Measurements from ENCODE around the gene ZNF319.
"Not testable (repeated sequence)": the region's sequence is repeated elsewhere in the genome, so short reads cannot be mapped to it uniquely, and the experiment has no call there.

The ZNF319 gene

GRCh38 chr16:58020628-58021521 lies 20.4 kb upstream of the ZNF319 start:
- DNase-seq = peak; percentile 29

DNA sequence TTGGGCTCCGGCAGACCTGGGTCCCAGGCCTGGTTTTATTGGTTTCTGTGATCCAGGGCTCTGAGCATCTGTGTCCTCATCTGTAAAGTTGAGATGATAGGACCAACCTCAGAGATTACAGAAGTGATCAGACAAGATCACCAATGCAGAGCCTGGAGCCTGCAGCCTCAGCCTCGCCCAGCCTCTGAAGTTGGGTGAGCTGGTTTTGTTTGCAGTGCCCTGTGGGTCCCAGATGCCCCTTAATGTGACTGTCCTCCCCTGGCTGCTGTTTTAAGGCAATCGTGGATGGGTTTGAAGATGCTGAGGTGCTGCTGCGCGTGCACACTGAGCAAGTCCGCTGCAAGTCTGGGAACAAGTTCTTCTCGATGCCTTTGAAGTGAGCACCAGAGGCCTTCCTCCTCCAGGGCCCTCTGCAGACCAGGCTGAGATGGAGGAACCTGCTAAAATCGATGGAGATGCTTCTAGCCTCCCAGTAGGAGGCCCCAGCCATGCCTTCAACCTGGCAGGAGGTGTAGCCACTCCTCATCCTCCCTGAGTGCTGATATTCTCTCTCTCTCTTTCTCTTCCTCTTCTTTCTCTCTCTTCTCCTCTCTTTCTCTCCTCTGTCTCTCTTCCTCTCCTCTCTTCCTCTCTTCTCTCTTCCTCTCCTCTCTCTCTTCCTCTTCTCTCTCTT lies 19.5 kb upstream of the ZNF319 start:
- DNase-seq = no peak

GRCh38 chr16:58018803-58019202 lies 18.3 kb upstream of the ZNF319 start:
- no peak for DNase-seq

GRCh38 chr16:58016840-58017446 lies 16.5 kb upstream of the ZNF319 start:
- no peak for DNase-seq

DNA sequence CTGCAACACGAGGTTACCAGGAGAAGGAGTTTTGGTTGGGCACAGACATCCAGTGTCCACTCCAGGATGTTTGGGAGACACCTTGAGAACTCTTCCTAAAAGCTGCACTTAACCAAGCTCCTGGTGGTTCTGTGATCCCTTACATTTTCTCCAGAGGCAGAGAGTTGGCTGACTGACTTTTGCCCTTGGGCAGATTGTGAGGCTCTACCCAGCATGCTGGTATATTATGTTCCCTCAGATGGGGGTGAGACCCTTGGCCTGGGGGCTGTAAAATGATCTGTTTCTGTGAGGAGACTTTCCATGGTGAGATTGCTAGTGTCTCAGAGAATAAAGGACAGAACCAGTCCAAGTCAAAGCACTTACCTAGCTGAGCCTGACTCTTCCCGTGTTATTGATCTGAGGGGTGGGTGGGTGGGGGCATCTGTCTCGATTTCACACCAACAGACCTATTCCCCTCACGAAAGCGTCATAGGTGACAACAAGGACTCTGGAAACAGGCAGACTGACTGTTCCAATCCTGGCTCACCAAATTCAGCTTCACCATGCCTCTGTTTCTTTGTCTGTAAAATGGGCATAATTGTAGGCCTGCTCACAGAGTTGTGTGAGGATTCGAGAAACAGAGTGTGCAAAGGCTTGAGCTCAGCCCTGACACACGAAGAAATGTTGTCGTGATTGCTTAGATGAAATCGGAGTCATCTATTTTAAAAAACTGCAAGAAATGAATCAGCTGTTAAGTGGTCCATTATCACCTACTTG lies 12.9 kb upstream of the ZNF319 start:
- no peak for DNase-seq

GRCh38 chr16:58012481-58012880 lies 12.0 kb upstream of the ZNF319 start:
- DNase-seq = no peak

DNA sequence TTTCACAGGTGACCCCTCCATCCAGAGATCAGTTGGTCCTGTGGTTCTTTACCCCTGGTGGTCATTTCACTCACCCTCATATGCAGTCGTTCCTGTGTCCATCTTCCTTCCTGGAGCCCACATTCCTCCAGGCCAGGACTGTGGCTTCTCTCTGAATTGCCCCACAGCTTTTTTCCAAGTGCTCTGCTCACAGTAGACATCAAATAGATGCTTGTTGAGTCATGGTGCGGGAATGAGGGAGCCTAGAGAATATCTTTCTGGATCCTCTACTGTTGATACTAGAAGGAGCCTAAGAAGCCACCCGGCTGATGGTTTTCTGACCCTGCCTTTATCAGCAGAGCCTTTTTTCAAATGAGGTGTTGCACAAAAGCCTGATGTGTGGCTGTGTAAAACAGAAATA lies 11.2 kb upstream of the ZNF319 start:
- DNase-seq = peak; percentile 91

- DNase-seq = no peak
These were observed 10.4 kb upstream of the ZNF319 start for GRCh38 chr16:58010886-58011285.

GRCh38 chr16:58009856-58010416 lies 9.5 kb upstream of the ZNF319 start:
- no peak for DNase-seq

GRCh38 chr16:58004736-58005135 lies 4.3 kb upstream of the ZNF319 start:
- DNase-seq = not testable (repeated sequence)

- DNase-seq = no peak
These were observed 2.5 kb upstream of the ZNF319 start for GRCh38 chr16:58002936-58003335.

- DNase-seq = no peak
These were observed 1.9 kb upstream of the ZNF319 start for GRCh38 chr16:58002416-58002800.

DNA sequence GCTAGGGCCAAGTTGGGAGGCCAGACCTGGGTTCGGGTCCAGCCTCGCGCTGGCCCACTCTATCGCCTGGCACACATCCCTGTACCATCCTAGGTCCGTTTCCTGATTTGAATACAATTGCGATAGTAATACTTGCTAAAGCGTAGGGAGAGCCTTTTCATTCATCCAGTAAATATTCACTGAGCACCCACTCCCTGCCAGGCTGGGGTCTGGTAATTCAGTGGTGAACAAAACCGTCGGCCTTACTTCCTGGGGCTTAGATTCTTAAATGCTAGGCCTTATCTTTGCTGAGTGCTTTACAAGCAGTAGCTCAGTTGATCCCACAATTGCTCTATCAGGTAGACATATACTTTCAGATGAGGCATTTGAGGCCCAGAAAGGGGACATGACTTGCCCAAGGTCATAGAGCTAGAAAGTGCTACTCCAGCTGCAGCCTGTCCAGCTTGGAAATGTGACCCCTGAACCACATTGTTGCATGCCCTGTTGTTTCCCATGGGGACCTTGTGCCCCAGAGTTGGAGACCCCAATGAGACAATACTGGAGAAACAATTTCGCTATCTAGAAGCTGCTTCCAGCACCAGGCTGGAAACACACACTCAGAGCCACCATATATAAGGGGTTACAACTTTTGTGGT lies 1.4 kb upstream of the ZNF319 start:
- no peak for DNase-seq

GRCh38 chr16:58000706-58001676 lies 519 bp upstream of the ZNF319 start, which contains the start of gene USB1:
Gene USB1 (plus strand): TSS chr16:58001407. CDS start chr16:58001484, 77 bp downstream.
- DNase-seq = peak; percentile 84

DNA sequence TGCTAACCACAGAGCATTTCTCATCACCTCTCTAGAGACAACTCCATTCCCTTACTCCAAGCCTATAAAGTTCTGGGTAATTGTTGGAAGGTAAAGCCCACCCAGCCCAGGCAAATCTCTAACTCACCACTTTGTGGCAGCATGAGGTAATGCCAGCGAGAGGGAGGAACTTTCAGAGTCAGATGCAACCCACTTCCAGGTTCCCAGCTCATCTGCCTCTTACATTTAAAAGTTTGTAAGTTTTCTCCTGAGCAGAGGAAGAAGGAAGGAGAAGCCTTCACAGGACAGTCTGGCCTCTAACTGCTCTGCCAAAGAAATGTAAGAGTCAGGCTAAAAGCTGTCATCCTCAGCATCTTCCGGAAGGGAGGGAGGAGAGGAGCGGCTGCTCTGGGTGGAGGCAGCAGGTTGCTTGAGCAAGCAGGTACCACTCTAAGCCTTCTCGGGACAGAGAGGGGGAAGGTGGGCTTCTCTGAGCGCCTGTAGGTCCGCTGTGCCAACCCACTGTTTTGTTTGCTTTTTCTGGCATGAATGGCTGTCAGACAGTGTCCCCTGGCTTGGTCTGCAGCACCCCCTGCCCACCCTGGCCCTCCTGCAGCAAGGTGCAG lies 1.0 kb downstream of the ZNF319 start:
- no peak for DNase-seq

DNA sequence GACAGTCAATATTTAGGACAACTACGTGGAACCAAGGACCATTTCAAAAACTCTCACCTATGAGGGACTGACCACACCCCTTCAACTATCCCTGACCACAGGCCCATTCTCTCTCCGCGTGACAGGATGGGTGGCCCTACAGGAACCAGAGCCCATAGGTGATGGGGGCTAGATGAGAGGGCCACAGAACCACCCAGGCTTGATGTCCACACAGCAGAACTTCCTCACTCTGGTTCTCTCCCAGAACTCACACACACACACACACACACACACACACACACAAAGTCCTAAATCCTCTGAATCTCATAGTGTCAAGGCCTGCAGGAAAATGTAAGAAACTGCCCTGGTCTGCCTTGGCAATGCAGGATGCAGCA lies 1.5 kb downstream of the ZNF319 start:
- DNase-seq = no peak

GRCh38 chr16:57998486-57998885 lies 2.0 kb downstream of the ZNF319 start:
- DNase-seq = peak; percentile 84

DNA sequence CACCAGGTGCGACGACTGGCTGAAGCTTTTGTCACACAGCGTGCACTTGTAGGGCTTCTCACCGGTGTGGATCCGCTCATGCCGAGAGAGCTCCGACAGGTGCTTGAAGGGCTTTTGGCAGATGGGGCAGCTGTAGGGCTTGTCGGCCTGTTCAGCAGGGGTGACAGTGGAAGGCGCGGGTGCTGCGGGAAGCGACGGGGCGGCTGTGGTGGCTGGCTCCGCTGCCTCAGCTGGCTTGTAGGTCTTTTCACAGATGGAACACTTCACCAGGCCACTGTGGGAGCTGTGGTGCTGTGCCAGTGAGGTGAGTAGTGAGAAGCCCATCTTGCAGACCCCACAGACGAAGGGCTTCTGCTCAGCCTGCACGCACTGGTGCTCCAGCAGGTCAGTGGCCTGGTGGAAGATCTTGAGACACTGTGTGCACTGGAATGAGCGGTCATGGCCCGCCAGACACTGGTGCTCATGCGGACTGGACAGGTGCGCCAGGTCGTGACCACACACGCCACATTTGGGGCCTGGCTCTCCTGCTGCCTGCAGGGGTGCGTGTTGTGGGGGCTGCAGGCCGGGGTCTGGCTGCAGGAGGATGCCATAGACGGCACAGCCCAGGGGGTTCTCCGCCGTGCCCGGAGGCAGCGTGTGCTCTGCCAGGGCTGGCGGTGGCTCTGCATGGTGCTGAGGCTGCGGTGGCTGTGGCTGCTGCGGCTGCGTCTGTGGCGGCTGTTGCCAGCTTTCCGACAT lies 2.8 kb downstream of the ZNF319 start:
- DNase-seq = no peak

- DNase-seq = no peak
These were observed 3.3 kb downstream of the ZNF319 start for GRCh38 chr16:57997176-57997527.

Measured in NCI-H226 (cell line).